Measurements from ENCODE around the gene SLC22A16. TPM values are rescaled to one million over a fixed set of nuclear protein-coding genes. Genes with fewer than 3 reads are reported as not detected.

SLC22A16 gene
- not detected for total RNA-seq

- TF ChIP-seq EP300 (IDR thresholded peaks at IDR 0.05) (no peak), CTCF (IDR thresholded peaks at IDR 0.05) (no peak), POLR2A (IDR thresholded peaks at IDR 0.05) (no peak)
- no peak for DNase-seq (ENCODE audit: low spot score in 2 of 2)
- Histone ChIP-seq H3K27ac (no peak within 1 kb of the TSS), H3K9me3 (peaks cover 0 to 7% (median 0%) of the 10 kb centered on the region in 4 donors), H3K4me1 (peaks cover 0 to 14% (median 0%) of the 10 kb centered on the region in 4 donors), H3K4me3 (peak within 1 kb of the TSS in 3 of 4 donors; percentile 19 to 47 (median 21)), H3K27me3 (peaks cover 0 to 29% of the 10 kb centered on the region in 2 donors), H3K36me3 (no peaks in the 10 kb centered on the region)
- 2 to 12% methylated on average over 36 to 54 of the region's 85 CpGs for WGBS, 2 donors
These were observed at the start of gene SLC22A16 for GRCh38 chr6:110476046-110476849. Gene SLC22A16, minus strand, starts transcription at chr6:110476613. Its CDS starts 39 bp downstream, at chr6:110476574.

GRCh38 chr6:110525001-110525400 lies 48.6 kb upstream of the SLC22A16 start:
- Histone ChIP-seq H3K27ac (no peak overlapping the region), H3K36me3 (no peaks in the 10 kb centered on the region), H3K27me3 (no peaks in the 10 kb centered on the region), H3K4me3 (no peak overlapping the region), H3K9me3 (no peaks in the 10 kb centered on the region), H3K4me1 (peaks cover 0 to 26% (median 0%) of the 10 kb centered on the region in 4 donors)
- WGBS, 2 donors = 56 to 58% methylated on average over 4 of the region's 4 CpGs
- no peak for DNase-seq (ENCODE audit: low spot score in 2 of 2)
- TF ChIP-seq POLR2A (IDR thresholded peaks at IDR 0.05) (no peak), EP300 (IDR thresholded peaks at IDR 0.05) (no peak), CTCF (IDR thresholded peaks at IDR 0.05) (no peak)

- Histone ChIP-seq H3K27ac (no peak overlapping the region), H3K27me3 (no peaks in the 10 kb centered on the region), H3K9me3 (no peaks in the 10 kb centered on the region), H3K36me3 (no peaks in the 10 kb centered on the region), H3K4me3 (no peak overlapping the region), H3K4me1 (peaks cover 0 to 24% (median 0%) of the 10 kb centered on the region in 4 donors)
- DNase-seq (ENCODE audit: low spot score in 2 of 2) = no peak
- 44 to 48% methylated on average over 2 of the region's 2 CpGs for WGBS, 2 donors
- no peak for TF ChIP-seq POLR2A (IDR thresholded peaks at IDR 0.05)
- no peak for TF ChIP-seq EP300 (IDR thresholded peaks at IDR 0.05)
- no peak for TF ChIP-seq CTCF (IDR thresholded peaks at IDR 0.05)
These were observed 47.9 kb upstream of the SLC22A16 start for GRCh38 chr6:110524305-110524704.

GRCh38 chr6:110523451-110524021 lies 47.1 kb upstream of the SLC22A16 start:
- Histone ChIP-seq H3K27ac (no peak overlapping the region), H3K4me1 (peaks cover 0 to 19% (median 0%) of the 10 kb centered on the region in 4 donors), H3K27me3 (no peaks in the 10 kb centered on the region), H3K4me3 (no peak overlapping the region), H3K9me3 (no peaks in the 10 kb centered on the region), H3K36me3 (no peaks in the 10 kb centered on the region)
- DNase-seq (ENCODE audit: low spot score in 2 of 2) = no peak
- WGBS, 2 donors = 58 to 64% methylated on average over 4 of the region's 4 CpGs
- TF ChIP-seq POLR2A (IDR thresholded peaks at IDR 0.05) (no peak), CTCF (IDR thresholded peaks at IDR 0.05) (no peak), EP300 (IDR thresholded peaks at IDR 0.05) (no peak)

GRCh38 chr6:110522427-110522826 lies 46.0 kb upstream of the SLC22A16 start:
- 95 to 97% methylated on average over 3 of the region's 3 CpGs for WGBS, 2 donors
- no peaks in the 10 kb centered on the region for H3K27me3 ChIP-seq

More at GRCh38 chr6:110522427-110522826, 46.0 kb upstream of the SLC22A16 start:
- Histone ChIP-seq H3K27ac (no peak overlapping the region), H3K9me3 (no peaks in the 10 kb centered on the region), H3K36me3 (no peaks in the 10 kb centered on the region), H3K4me3 (no peak overlapping the region), H3K4me1 (peaks cover 0 to 8% (median 0%) of the 10 kb centered on the region in 4 donors)
- DNase-seq (ENCODE audit: low spot score in 2 of 2) = no peak
- no peak for TF ChIP-seq POLR2A (IDR thresholded peaks at IDR 0.05)
- no peak for TF ChIP-seq CTCF (IDR thresholded peaks at IDR 0.05)
- no peak for TF ChIP-seq EP300 (IDR thresholded peaks at IDR 0.05)

All from tibial nerve (tissue), 4 donors.